Gastrocnemius medialis (tissue), 4 donors: ENCODE measurements around the gene TMBIM1. TPM values are rescaled to one million over a fixed set of nuclear protein-coding genes. Genes with fewer than 3 reads are reported as not detected.

Experiments used
- ATAC-seq, 2 donors: fragments of 150-250 bp; one replicate each; pipeline ENCODE4 v1.9.1; 2016
- DNase-seq, 2 donors: peaks; one replicate each; pipeline ENCODE4 v3.0.0-alpha.2; 2019
- H3K27ac ChIP-seq, 4 donors: fragments of 200-600 bp; sonication (generic); 1 replicate in 1 of 4; 2 replicates in 3 of 4; pipeline ENCODE4 v1.5.1; 2016 to 2018; ENCODE audit warnings: mild to moderate bottlenecking in 2 of 4, moderate library complexity in 1 of 4
- H3K27me3 ChIP-seq, 3 donors: fragments of 200-600 bp; sonication (generic) in 2 of 3; 1 replicate in 1 of 3; 2 replicates in 2 of 3; pipeline versions ENCODE4 v1.5.1 to v1.6.0; 2016 to 2019; ENCODE audit warnings: mild to moderate bottlenecking in 1 of 3, moderate library complexity in 1 of 3
- H3K36me3 ChIP-seq, 2 donors: fragments of 200-600 bp; sonication (generic) in 1 of 2; one replicate each; pipeline ENCODE4 v1.5.1; 2017 to 2018
- H3K4me1 ChIP-seq, 2 donors: fragments of 200-600 bp; sonication (generic) in 1 of 2; one replicate each; pipeline ENCODE4 v1.5.1; 2016 to 2017; ENCODE audit warnings: mild to moderate bottlenecking in 2 of 2
- H3K4me3 ChIP-seq, 4 donors: fragments of 200-600 bp; sonication (generic) in 3 of 4; 1 replicate in 1 of 4; 2 replicates in 3 of 4; pipeline ENCODE4 v1.5.1; 2016 to 2019; ENCODE audit warnings: mild to moderate bottlenecking in 2 of 4
- H3K9me3 ChIP-seq, 3 donors: fragments of 200-600 bp; sonication (generic) in 2 of 3; 1 replicate in 1 of 3; 2 replicates in 2 of 3; pipeline ENCODE4 v1.5.1; 2016 to 2019
- CTCF ChIP-seq, 5 experiments: fragments of 450-650 bp in 3 of 5; fragments of 200-600 bp in 2 of 5; sonication (generic) in 2 of 5; IDR thresholded peaks in 4 of 5; conservative IDR thresholded peaks in 1 of 5; 1 replicate in 4 of 5; 2 replicates in 1 of 5; pipeline ENCODE4 v1.5.1; 2016 to 2019; ENCODE audit warnings: antibody characterized with exemption in 5 of 5, mild to moderate bottlenecking in 3 of 5, moderate library complexity in 3 of 5
- POLR2A ChIP-seq, 2 donors: fragments of 450-650 bp; IDR thresholded peaks; one replicate each; pipeline ENCODE4 v1.6.1; 2017; ENCODE audit warnings: antibody characterized with exemption in 2 of 2, mild to moderate bottlenecking in 2 of 2, moderate library complexity in 2 of 2
- in situ Hi-C, 4 donors: fragments of 200-750 bp; cut with MboI; loops; one replicate each; pipeline versions ENCODE4 v1.15.0 to v1.8.0; 2017; ENCODE audit warnings: low sequenced_read_pairs in 4 of 4
- intact Hi-C: fragments of 100-400 bp; cut with DNase I; formaldehyde crosslinking; loops from one replicate; pipeline ENCODE4 v1.15.1; 2023; ENCODE audit warnings: low total_unique reads
- total RNA-seq, 4 donors: library from RNA; depleted of rRNA; stranded (reverse); fragments of >200 nt; gene quantifications; one replicate each; pipeline versions ENCODE4 v1.1.0 to v1.2.3, GENCODE V29; 2016

The TMBIM1 gene
- total RNA-seq, 4 donors from 2014 or later, result 142 to 296 (median 215) TPM

- Histone ChIP-seq H3K4me1 (peaks cover 92 to 97% of the 10 kb centered on the region in 2 donors), H3K36me3 (peaks cover 0 to under 1% of the 10 kb centered on the region in 2 donors), H3K9me3 (no peaks in the 10 kb centered on the region), H3K27ac (peak overlapping the region; percentile 93 to 100 (median 98)), H3K27me3 (no peaks in the 10 kb centered on the region), H3K4me3 (peak overlapping the region; percentile 59 to 70 (median 61))
- in situ Hi-C loops (loop anchor here in 3 of 4 donors (25.0 kb wide), 1 partner anchor 375 kb away; the partner anchor contains the start of genes BCS1L (in 3 of the 3), RNF25 (in 3 of the 3), STK36 (in 3 of the 3) and ZNF142 (in 3 of the 3)), intact Hi-C loops (loop anchor here (10.0 kb wide), 4 partner anchors 382 to 1602 kb away; partner anchors contain the start of gene DNAJB2)
- DNase-seq (peak; percentile 92 to 96), ATAC-seq (peak; percentile 66 to 70)
- TF ChIP-seq POLR2A (IDR thresholded peaks at IDR 0.05), result peak; percentile 66 to 69
- no peak for TF ChIP-seq CTCF (IDR thresholded peaks at IDR 0.05 in 4 of 5, conservative IDR thresholded peaks at IDR 0.05 in 1 of 5)
Observed at GRCh38 chr2:218286570-218287459, 5.5 kb downstream of the TMBIM1 start.

GRCh38 chr2:218285604-218286003 is 6.7 kb downstream of the TMBIM1 start:
- Histone ChIP-seq H3K9me3 (no peaks in the 10 kb centered on the region), H3K36me3 (peaks cover 0 to 12% of the 10 kb centered on the region in 2 donors), H3K27me3 (no peaks in the 10 kb centered on the region), H3K4me3 (peak overlapping the region; percentile 59 to 70 (median 61)), H3K4me1 (peaks cover 90 to 97% of the 10 kb centered on the region in 2 donors), H3K27ac (peak overlapping the region; percentile 93 to 100 (median 98))
- peak; percentile 48 to 55 for ATAC-seq
- in situ Hi-C loops, result loop anchor here in 3 of 4 donors (25.0 kb wide), 1 partner anchor 377 kb away; the partner anchor contains the start of genes BCS1L (in 3 of the 3), RNF25 (in 3 of the 3), STK36 (in 3 of the 3) and ZNF142 (in 3 of the 3)
- no peak for TF ChIP-seq CTCF (IDR thresholded peaks at IDR 0.05 in 4 of 5, conservative IDR thresholded peaks at IDR 0.05 in 1 of 5)
- TF ChIP-seq POLR2A (IDR thresholded peaks at IDR 0.05), result peak; percentile 43 to 49
- peak; percentile 77 to 92 for DNase-seq
- intact Hi-C loops, result loop anchor here (2.0 to 10.0 kb wide), 5 partner anchors 15 to 1601 kb away; partner anchors contain the start of genes AAMP, DNAJB2 and PNKD

GRCh38 chr2:218284106-218284811 is 8.0 kb downstream of the TMBIM1 start:
- peak overlapping the region; percentile 24 to 40 (median 32) for H3K4me3 ChIP-seq
- H3K27ac ChIP-seq, result peak overlapping the region; percentile 93 to 100 (median 98)
- H3K9me3 ChIP-seq, result no peaks in the 10 kb centered on the region
- in situ Hi-C loops (loop anchor here in 3 of 4 donors (25.0 kb wide), 1 partner anchor 378 kb away; the partner anchor contains the start of genes BCS1L (in 3 of the 3), RNF25 (in 3 of the 3), STK36 (in 3 of the 3) and ZNF142 (in 3 of the 3)), intact Hi-C loops (loop anchor here (2.0 to 10.0 kb wide), 5 partner anchors 13 to 1599 kb away; partner anchors contain the start of genes AAMP, DNAJB2 and PNKD)
- DNase-seq (peak; percentile 82 to 89), ATAC-seq (peak; percentile 34 to 57)
- H3K27me3 ChIP-seq, result no peaks in the 10 kb centered on the region
- peak in 1 of 2 donors; percentile 60 for TF ChIP-seq POLR2A (IDR thresholded peaks at IDR 0.05)
- TF ChIP-seq CTCF (IDR thresholded peaks at IDR 0.05 in 4 of 5, conservative IDR thresholded peaks at IDR 0.05 in 1 of 5), result no peak
- H3K4me1 ChIP-seq, result peaks cover 76 to 84% of the 10 kb centered on the region in 2 donors
- peaks cover 0 to 26% of the 10 kb centered on the region in 2 donors for H3K36me3 ChIP-seq
